ENCODE data around the gene CCDC187. TPM values are rescaled to one million over a fixed set of nuclear protein-coding genes. Genes with fewer than 3 reads are reported as not detected.

CCDC187 gene
- total RNA-seq, 1 donor from 2014 or later: 6.6 TPM

DNA sequence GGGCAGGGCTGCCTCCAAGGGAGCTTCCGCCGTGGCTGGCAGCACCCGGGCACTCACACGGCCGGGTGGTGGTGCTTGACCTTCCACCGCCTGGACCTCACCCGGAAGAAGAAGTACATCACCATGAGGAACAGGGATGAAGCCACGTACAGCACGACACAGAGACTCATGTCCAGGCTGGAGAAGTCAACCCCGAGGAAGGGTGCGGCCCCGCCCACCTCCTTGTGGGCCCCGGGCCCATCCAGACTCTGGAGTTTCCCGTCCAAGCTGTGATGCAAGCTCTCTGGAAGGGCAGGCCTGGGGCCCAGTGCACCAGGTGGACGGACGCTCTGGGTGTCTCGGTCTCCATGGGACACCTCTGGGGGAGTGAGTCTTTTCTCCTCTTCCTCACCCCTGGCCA is 95.2 kb downstream of the CCDC187 start:
- ATAC-seq: no peak
- intact Hi-C loops (cut with DNase I): no loop called here
- TF ChIP-seq, protein P1, sequence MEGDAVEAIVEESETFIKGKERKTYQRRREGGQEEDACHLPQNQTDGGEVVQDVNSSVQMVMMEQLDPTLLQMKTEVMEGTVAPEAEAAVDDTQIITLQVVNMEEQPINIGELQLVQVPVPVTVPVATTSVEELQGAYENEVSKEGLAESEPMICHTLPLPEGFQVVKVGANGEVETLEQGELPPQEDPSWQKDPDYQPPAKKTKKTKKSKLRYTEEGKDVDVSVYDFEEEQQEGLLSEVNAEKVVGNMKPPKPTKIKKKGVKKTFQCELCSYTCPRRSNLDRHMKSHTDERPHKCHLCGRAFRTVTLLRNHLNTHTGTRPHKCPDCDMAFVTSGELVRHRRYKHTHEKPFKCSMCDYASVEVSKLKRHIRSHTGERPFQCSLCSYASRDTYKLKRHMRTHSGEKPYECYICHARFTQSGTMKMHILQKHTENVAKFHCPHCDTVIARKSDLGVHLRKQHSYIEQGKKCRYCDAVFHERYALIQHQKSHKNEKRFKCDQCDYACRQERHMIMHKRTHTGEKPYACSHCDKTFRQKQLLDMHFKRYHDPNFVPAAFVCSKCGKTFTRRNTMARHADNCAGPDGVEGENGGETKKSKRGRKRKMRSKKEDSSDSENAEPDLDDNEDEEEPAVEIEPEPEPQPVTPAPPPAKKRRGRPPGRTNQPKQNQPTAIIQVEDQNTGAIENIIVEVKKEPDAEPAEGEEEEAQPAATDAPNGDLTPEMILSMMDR (IDR thresholded peaks at IDR 0.05): no peak
- Histone ChIP-seq H3K36me3 (peaks cover 45% of the 10 kb centered on the region), H3K4me1 (no peaks in the 10 kb centered on the region), H3K27me3 (ENCODE audit: low read depth) (peaks cover 18% of the 10 kb centered on the region), H3K9me3 (peaks cover 2% of the 10 kb centered on the region), H3K4me3 (no peak overlapping the region), H3K27ac (no peak overlapping the region)
- DNase-seq: no peak

GRCh38 chr9:136207616-136208015 is 96.3 kb downstream of the CCDC187 start:
- intact Hi-C loops (cut with DNase I): no loop called here
- ATAC-seq (no peak), DNase-seq (no peak)
- Histone ChIP-seq H3K9me3 (no peaks in the 10 kb centered on the region), H3K36me3 (peaks cover 34% of the 10 kb centered on the region), H3K27me3 (ENCODE audit: low read depth) (peaks cover 27% of the 10 kb centered on the region), H3K4me3 (no peak overlapping the region), H3K4me1 (no peaks in the 10 kb centered on the region), H3K27ac (no peak overlapping the region)
- TF ChIP-seq, protein P1 (IDR thresholded peaks at IDR 0.05): no peak

DNA sequence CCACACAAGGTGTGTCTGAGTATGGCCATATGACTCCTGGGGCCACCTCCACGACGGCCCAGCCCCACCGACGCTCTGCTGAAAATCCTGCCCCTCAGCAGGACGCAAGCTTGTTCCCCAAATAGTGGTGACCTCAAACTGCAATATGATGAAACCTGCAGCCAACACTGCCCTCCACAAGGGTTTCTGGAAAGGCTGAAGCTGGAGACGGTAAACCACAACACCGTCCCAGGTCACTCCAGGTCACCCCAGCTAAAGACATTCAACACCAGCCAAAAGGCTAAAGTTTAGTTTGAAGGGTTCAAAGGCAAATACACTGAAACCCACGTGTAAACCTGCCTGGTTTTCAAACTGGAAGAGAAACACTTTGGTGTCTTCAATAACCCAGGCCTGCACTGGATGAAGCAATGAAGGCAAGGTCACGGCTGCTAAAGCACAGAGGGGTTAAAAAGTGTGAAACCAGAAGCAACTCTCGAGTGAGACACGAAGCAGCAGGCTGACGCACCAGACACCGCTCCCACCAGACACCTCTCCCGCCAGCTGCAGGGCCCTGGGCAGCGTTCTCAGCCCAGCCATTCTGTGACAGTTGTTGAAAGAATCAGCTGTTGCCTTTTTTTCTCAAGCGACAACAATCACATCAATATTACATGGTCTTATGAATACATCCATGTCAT is 97.2 kb downstream of the CCDC187 start:
- intact Hi-C loops (cut with DNase I): no loop called here
- Histone ChIP-seq H3K4me1 (no peaks in the 10 kb centered on the region), H3K27me3 (ENCODE audit: low read depth) (peaks cover 36% of the 10 kb centered on the region), H3K9me3 (no peaks in the 10 kb centered on the region), H3K36me3 (peaks cover 26% of the 10 kb centered on the region), H3K4me3 (no peak overlapping the region), H3K27ac (no peak overlapping the region)
- no peak for ATAC-seq
- DNase-seq: no peak
- TF ChIP-seq, protein P1 (IDR thresholded peaks at IDR 0.05): no peak

DNA sequence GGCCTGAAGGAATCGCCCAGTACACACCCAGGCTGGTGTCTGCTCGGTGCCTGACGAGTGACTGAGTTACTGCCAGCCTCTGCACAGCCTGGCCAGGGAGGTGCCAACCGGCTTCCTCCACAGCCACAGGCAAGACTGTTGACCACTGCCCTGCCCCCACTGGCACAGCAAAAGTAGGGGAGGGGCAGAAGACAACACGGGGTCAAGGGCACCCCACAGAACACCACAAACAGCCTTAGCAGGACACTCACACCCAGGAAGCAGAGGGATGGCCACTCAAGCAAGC is 98.2 kb downstream of the CCDC187 start:
- Histone ChIP-seq H3K9me3 (no peaks in the 10 kb centered on the region), H3K27me3 (ENCODE audit: low read depth) (peaks cover 47% of the 10 kb centered on the region), H3K27ac (no peak overlapping the region), H3K4me3 (no peak overlapping the region), H3K36me3 (peaks cover 18% of the 10 kb centered on the region), H3K4me1 (no peaks in the 10 kb centered on the region)
- intact Hi-C loops (cut with DNase I): no loop called here
- no peak for DNase-seq
- no peak for ATAC-seq
- TF ChIP-seq, protein P1 (IDR thresholded peaks at IDR 0.05): no peak

DNA sequence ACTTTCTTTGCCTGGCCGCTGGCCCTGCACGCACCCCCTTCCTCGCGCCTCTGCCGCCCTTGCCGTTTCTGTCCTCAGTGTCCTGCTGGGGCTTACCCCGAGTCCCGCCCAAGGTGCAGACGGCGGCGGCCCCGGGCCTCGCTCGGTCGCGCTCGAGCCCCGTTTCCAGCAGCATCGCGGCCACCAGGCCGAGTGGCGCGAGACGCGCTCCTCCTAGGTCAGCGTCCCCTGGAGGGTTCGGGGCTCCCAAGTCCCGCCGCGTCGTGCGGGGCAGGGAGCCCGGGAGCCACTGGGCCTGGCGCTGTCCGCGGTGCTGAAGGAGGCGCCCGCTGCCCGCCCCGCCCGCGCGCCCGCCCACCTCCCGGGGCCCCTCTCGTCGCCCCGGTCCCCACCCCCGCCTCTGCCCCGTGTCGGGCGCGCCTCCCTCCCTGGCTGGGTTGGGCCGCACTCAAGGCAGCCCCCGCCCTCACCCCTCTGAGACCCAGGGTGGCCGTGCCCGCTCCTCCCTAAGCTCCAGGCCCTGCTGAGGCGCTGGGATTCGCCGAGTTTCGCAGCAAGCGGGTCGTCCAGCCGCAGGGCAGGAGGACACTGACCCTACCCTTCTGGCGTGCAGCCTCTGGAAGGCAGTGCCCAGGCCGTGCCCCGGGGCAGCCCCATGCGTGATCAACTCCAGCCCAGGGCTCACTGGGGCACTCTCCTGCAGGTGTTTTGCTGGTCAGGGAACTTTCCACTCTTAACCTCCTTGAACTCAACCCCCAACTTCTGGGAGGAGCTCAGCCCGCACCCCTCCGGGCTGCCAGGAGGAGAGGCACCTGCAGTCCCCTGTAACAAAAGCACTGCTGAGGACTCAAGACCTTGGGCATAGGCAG is 98.8 kb downstream of the CCDC187 start, which contains the start of gene LHX3:
LHX3 (minus strand) TSS at position 291 of the 869 bp plus-strand sequence; CDS start at position 175, 116 bp downstream.
- Histone ChIP-seq H3K9me3 (no peaks in the 10 kb centered on the region), H3K4me1 (no peaks in the 10 kb centered on the region), H3K27ac (no peak within 1 kb of the TSS), H3K36me3 (peaks cover 14% of the 10 kb centered on the region), H3K4me3 (no peak within 1 kb of the TSS), H3K27me3 (ENCODE audit: low read depth) (peaks cover 53% of the 10 kb centered on the region)
- TF ChIP-seq, protein P1 (IDR thresholded peaks at IDR 0.05): no peak
- no peak for DNase-seq
- intact Hi-C loops (cut with DNase I): no loop called here
- peak; percentile 50 to 57 for ATAC-seq

Data from lower lobe of right lung (tissue), 2 donors.